ENCODE data around the gene SNRNP200.
"Not testable (repeated sequence)": the region's sequence is repeated elsewhere in the genome, so short reads cannot be mapped to it uniquely, and the experiment has no call there.

SNRNP200 gene

GRCh38 chr2:96273763-96274162 lies 31.6 kb downstream of the SNRNP200 start:
- DNase-seq: no peak

GRCh38 chr2:96271995-96272394 lies 33.4 kb downstream of the SNRNP200 start:
- DNase-seq: no peak

GRCh38 chr2:96267159-96267971 lies 38.0 kb downstream of the SNRNP200 start:
- peak; percentile 13 for DNase-seq

GRCh38 chr2:96265840-96266679 lies 39.3 kb downstream of the SNRNP200 start, which contains the start of the genes CIAO1 and TMEM127:
Gene CIAO1, plus strand, starts transcription at chr2:96266225. Its CDS starts 126 bp downstream, at chr2:96266351.
Gene TMEM127, minus strand, starts transcription at chr2:96265997. Its CDS starts 616 bp downstream, at chr2:96265381.
- peak; percentile 94 for DNase-seq

- no peak for DNase-seq
Measured at GRCh38 chr2:96265349-96265839, 40.0 kb downstream of the SNRNP200 start.

- DNase-seq: peak; percentile 5
Measured at GRCh38 chr2:96264656-96265348, 40.5 kb downstream of the SNRNP200 start.

- no peak for DNase-seq
Measured at GRCh38 chr2:96264086-96264485, 41.3 kb downstream of the SNRNP200 start.

- no peak for DNase-seq
Measured at GRCh38 chr2:96262306-96262705, 43.0 kb downstream of the SNRNP200 start.

GRCh38 chr2:96261328-96262003 lies 43.9 kb downstream of the SNRNP200 start:
- DNase-seq: no peak

GRCh38 chr2:96260387-96261260 lies 44.7 kb downstream of the SNRNP200 start:
- peak; percentile 31 for DNase-seq

- no peak for DNase-seq
Measured at GRCh38 chr2:96259497-96259921, 45.8 kb downstream of the SNRNP200 start.

- no peak for DNase-seq
Measured at GRCh38 chr2:96258166-96259022, 47.0 kb downstream of the SNRNP200 start.

- not testable (repeated sequence) for DNase-seq
Measured at GRCh38 chr2:96257744-96258143, 47.6 kb downstream of the SNRNP200 start.

GRCh38 chr2:96256611-96257113 lies 48.7 kb downstream of the SNRNP200 start:
- DNase-seq: no peak

GRCh38 chr2:96254571-96254970 lies 50.8 kb downstream of the SNRNP200 start:
- DNase-seq: no peak

GRCh38 chr2:96253006-96253405 lies 52.3 kb downstream of the SNRNP200 start:
- no peak for DNase-seq

GRCh38 chr2:96252526-96252925 lies 52.8 kb downstream of the SNRNP200 start:
- DNase-seq: no peak

GRCh38 chr2:96251721-96252292 lies 53.5 kb downstream of the SNRNP200 start:
- no peak for DNase-seq

- no peak for DNase-seq
Measured at GRCh38 chr2:96250188-96250587, 55.2 kb downstream of the SNRNP200 start.

GRCh38 chr2:96249654-96250053 lies 55.7 kb downstream of the SNRNP200 start:
- no peak for DNase-seq

Measured in NCI-H1694 (cell line).